ENCODE data around the gene CA6. TPM values are rescaled to one million over a fixed set of nuclear protein-coding genes. Genes with fewer than 3 reads are reported as not detected.

The CA6 gene
- total RNA-seq, 4 donors from 2014 or later, result not detected

GRCh38 chr1:9009438-9010370 is 64.0 kb downstream of the CA6 start:
- Histone ChIP-seq H3K4me3 (no peak overlapping the region), H3K9me3 (no peaks in the 10 kb centered on the region), H3K36me3 (no peaks in the 10 kb centered on the region), H3K27me3 (no peaks in the 10 kb centered on the region), H3K4me1 (peaks cover 0 to 9% (median 0%) of the 10 kb centered on the region in 4 donors), H3K27ac (no peak overlapping the region)
- DNase-seq, result peak; percentile 40 to 64 (median 63)
- TF ChIP-seq POLR2A (IDR thresholded peaks at IDR 0.05), result no peak
- TF ChIP-seq, protein P1, sequence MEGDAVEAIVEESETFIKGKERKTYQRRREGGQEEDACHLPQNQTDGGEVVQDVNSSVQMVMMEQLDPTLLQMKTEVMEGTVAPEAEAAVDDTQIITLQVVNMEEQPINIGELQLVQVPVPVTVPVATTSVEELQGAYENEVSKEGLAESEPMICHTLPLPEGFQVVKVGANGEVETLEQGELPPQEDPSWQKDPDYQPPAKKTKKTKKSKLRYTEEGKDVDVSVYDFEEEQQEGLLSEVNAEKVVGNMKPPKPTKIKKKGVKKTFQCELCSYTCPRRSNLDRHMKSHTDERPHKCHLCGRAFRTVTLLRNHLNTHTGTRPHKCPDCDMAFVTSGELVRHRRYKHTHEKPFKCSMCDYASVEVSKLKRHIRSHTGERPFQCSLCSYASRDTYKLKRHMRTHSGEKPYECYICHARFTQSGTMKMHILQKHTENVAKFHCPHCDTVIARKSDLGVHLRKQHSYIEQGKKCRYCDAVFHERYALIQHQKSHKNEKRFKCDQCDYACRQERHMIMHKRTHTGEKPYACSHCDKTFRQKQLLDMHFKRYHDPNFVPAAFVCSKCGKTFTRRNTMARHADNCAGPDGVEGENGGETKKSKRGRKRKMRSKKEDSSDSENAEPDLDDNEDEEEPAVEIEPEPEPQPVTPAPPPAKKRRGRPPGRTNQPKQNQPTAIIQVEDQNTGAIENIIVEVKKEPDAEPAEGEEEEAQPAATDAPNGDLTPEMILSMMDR (IDR thresholded peaks at IDR 0.05), result peak; percentile 5 to 71 (median 58)

DNA sequence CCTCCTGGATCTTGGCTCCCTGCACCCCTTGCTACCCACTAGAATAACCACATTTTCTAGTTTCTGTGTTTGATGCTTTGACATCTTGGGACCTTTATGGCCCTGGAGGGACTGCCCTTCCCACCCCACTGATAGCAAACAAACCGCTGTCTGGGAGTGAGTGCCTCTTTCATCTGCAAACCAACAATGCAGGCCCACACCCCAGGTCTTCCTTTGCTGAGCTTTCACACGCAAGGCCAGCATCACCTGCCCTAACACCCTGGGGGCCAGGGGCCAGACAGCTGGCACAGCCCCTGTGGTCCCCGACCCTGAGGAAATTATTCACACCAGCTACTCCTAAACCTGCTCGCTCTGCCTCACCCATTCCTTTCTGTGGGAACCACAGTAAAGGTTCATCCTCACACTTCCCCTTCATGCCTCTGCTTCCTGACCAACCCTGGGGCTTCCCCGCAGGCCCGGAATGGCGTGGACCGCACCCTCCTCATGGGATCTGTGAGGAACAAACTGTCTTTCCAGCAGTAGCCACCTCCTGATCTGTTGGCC is 65.2 kb downstream of the CA6 start:
- H3K36me3 ChIP-seq, result no peaks in the 10 kb centered on the region
- TF ChIP-seq POLR2A (IDR thresholded peaks at IDR 0.05), result no peak
- TF ChIP-seq, protein P1 (IDR thresholded peaks at IDR 0.05), result no peak
- DNase-seq, result peak in 1 of 3 donors; percentile 59

GRCh38 chr1:9013819-9014218 is 68.2 kb downstream of the CA6 start:
- Histone ChIP-seq H3K9me3 (no peaks in the 10 kb centered on the region), H3K36me3 (no peaks in the 10 kb centered on the region), H3K27ac (no peak overlapping the region), H3K4me3 (no peak overlapping the region), H3K4me1 (peaks cover 0 to 6% (median 0%) of the 10 kb centered on the region in 4 donors), H3K27me3 (no peaks in the 10 kb centered on the region)
- DNase-seq, result no peak
- TF ChIP-seq, protein P1 (IDR thresholded peaks at IDR 0.05), result no peak
- TF ChIP-seq POLR2A (IDR thresholded peaks at IDR 0.05), result no peak

More for the DNA sequence above, 65.2 kb downstream of the CA6 start:
- H3K4me1 ChIP-seq, result peaks cover 0 to 9% (median 0%) of the 10 kb centered on the region in 4 donors
- H3K9me3 ChIP-seq, result no peaks in the 10 kb centered on the region
- H3K27me3 ChIP-seq, result no peaks in the 10 kb centered on the region
- no peak overlapping the region for H3K27ac ChIP-seq
- H3K4me3 ChIP-seq, result no peak overlapping the region

DNA sequence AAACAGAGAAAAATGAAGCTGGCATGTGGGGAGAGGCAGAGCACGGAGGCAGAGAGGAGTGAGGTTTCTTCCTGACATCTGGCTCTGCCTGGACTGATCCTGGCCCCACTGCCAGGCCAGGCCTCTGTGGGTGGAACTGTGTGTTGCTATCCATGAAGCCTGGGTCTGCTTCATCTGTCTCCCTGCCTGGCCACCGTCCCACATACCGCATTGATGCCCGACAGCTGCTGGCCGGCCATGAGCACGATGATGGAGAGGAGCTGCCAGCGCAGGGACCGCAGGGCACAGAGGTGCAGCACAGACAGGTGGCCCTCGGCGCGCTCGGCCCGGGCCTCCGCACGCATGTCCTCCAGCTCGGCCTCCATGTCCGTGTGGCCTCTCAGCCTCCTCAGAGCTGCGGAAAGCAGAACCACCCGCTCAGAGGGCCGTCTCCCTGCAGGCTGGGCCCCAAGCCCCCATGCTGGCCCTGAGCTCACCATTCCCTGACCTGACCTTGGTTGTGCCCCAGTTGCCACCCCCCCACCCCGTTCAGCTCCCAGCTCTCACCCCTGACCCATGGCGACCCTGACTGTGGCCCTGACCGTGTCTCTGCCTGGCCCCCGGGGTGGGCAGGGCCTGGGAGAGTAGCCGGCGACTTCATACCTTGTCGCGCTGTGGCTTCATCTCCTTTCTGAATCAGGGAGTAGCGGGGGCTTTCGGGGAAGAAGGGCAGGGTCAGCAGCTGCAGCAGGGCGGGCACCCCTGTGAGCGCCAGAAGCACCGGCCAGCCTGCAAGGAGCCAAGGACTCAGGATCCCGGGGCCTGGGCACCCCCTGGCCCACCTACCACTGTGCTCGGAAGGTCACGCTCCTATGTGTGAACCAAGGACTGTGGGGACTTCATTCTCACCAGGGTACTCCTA is 69.1 kb downstream of the CA6 start:
- Histone ChIP-seq H3K9me3 (no peaks in the 10 kb centered on the region), H3K27me3 (no peaks in the 10 kb centered on the region), H3K4me1 (peaks cover 0 to 5% (median 0%) of the 10 kb centered on the region in 4 donors), H3K36me3 (no peaks in the 10 kb centered on the region), H3K27ac (no peak overlapping the region), H3K4me3 (no peak overlapping the region)
- TF ChIP-seq, protein P1 (IDR thresholded peaks at IDR 0.05), result no peak
- TF ChIP-seq POLR2A (IDR thresholded peaks at IDR 0.05), result no peak
- peak in 1 of 3 donors; percentile 40 for DNase-seq

DNA sequence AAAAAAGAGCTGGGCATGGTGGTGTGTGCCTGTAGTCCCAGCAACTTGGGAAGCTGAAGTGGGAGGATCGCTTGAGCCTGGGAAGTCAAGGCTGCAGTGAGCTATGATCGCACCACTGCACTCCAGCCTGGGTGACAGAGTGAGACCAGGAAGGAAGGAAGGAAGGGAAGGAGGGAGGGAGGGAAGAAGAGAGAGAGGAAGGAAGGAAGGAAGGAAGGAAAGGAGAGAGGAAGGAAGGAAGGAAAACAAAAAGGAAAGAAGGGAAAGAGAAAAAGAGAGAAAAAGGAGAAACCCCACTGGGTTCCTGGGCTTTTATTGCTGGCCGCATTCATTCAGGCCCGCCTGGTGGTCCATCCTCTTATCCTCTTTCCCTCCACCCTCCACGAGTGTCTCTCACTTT is 70.8 kb downstream of the CA6 start:
- H3K27ac ChIP-seq, result no peak overlapping the region
- no peak for DNase-seq
- H3K4me3 ChIP-seq, result no peak overlapping the region
- no peaks in the 10 kb centered on the region for H3K27me3 ChIP-seq
- H3K36me3 ChIP-seq, result no peaks in the 10 kb centered on the region
- no peaks in the 10 kb centered on the region for H3K9me3 ChIP-seq
- TF ChIP-seq POLR2A (IDR thresholded peaks at IDR 0.05), result no peak
- TF ChIP-seq, protein P1 (IDR thresholded peaks at IDR 0.05), result no peak
- no peaks in the 10 kb centered on the region for H3K4me1 ChIP-seq
